Embryonic facial prominence (tissue), 1 donor: Measurements from ENCODE around the gene FBLN5.
"Not testable (repeated sequence)": the region's sequence is repeated elsewhere in the genome, so short reads cannot be mapped to it uniquely, and the experiment has no call there.

Source experiments
- DNase-seq: peaks from one replicate; pipeline ENCODE4 v3.0.0-alpha.2; 2016; ENCODE audit errors: extremely low spot score

The FBLN5 gene

GRCh38 chr14:91904956-91905645 is 42.4 kb downstream of the FBLN5 start:
- DNase-seq = no peak

- no peak for DNase-seq
Measured at GRCh38 chr14:91904483-91904882, 43.0 kb downstream of the FBLN5 start.

GRCh38 chr14:91903070-91903469 is 44.4 kb downstream of the FBLN5 start:
- no peak for DNase-seq

DNA sequence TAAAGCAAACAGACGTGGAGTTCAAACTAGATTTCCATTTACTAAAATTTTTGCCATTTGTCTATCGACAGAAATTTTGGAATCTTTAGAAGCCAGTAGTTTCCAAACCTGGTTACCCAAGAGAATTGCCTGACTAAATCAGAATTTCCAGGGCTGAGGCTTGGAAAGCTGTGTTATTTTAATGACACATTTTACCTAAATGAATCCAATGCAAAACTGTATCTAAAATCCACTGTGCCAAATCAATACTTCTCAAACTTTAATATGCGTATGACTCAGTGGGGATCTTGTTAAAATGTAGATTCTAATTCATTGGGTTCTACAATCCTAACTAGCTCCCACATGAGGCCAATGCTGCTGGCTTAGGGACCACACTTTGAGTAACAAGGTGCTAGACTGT is 45.2 kb downstream of the FBLN5 start:
- DNase-seq = no peak

GRCh38 chr14:91901449-91902226 is 45.9 kb downstream of the FBLN5 start:
- DNase-seq = no peak

DNA sequence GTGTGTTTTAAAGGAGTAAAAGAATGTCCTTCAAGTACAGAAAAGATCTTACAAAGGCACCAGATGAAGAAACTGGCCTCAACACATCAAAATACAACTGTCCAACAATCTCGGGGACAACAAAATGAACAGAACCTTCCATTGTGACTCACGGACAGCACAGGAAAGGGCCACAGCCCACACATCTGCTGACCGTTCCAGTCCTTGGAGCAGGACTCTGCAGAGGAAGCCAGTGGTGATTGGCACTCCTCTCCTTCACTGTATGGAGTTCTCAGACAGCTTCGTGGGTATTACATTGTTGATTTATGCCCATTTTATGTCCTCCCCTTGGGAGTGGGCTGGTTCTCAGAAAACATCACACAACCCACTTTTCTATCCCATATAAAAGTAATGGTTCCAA is 47.7 kb downstream of the FBLN5 start:
- DNase-seq = no peak

GRCh38 chr14:91899213-91899612 is 48.3 kb downstream of the FBLN5 start:
- DNase-seq = no peak

GRCh38 chr14:91898372-91898771 is 49.1 kb downstream of the FBLN5 start:
- DNase-seq = no peak

- not testable (repeated sequence) for DNase-seq
Measured at GRCh38 chr14:91897716-91898115, 49.8 kb downstream of the FBLN5 start.

- no peak for DNase-seq
Measured at GRCh38 chr14:91897106-91897701, 50.3 kb downstream of the FBLN5 start.

DNA sequence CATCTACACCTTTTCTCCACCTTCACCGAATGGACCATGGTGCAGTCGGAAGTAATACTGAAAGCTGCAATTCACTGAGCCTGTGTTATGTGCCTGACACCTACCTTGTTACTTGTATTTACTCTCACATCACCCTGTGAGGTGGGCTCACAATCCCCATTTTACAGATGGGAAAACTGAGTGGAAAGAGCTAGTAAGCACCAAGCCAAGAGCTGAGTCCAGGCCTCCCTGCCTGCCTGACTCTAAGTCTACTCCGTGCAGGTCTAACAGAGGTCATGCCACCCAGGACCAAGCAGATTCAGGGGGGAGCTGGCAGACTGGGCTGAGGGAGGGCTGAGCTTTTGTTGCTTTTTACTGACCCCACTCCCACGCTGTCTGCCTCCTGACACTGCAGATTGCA is 51.1 kb downstream of the FBLN5 start:
- no peak for DNase-seq

DNA sequence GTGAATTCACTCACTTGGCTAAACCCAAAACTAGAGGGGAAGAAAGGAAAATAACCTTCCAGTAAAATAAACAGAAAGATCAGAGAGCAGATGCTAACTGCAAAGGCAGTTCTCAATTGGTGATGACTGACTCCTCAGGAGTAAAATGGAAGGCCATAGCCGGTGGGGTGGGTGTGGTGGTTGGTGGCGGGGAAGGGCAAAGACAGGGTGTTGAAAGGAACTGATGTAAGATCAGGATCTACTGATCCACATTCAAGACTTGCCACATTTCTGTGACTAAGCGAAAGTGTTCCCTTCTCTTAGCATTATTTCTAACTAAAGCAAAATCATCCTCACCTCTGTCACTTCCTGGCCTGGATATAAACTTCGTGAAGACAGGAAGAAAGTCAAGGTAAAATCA is 53.8 kb downstream of the FBLN5 start:
- no peak for DNase-seq

DNA sequence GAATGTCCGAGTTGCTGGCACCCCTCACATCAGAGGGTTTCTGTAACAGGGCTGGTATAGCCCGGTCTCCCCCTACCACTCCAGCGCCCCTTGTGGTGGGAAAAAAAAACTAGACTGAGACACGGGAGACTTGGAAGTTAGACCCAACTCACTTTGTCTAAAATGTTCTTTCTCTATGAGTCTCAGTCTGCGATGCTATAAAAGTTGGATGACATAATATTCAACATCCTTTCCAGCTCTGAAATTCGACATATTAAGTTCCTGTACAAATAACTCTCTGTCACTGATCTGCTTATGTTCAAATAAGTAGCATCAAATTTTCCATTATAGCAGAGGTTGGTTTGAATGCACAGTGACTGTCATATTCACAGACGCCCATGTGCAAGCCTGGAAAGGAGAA is 54.5 kb downstream of the FBLN5 start:
- no peak for DNase-seq

- DNase-seq = no peak
Measured at GRCh38 chr14:91891721-91892220, 55.7 kb downstream of the FBLN5 start.

DNA sequence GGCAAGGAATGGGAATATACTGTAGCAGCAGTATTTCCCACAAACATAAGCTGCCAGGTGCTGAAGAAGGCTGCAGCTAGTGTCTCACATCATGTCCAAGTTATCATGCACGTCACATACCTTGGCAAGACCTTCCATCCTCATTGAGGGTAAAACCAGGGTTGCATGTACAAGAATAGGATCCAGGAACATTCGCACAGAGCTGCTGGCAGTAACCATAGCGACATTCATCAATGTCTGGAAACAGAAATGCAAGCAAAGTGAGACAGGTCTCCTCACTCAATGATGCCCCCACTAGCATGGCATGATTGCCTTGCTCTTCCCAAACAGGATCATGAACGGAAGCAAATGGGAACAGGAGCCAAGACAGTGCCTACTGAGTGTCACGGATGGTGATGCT is 56.4 kb downstream of the FBLN5 start:
- DNase-seq = no peak

GRCh38 chr14:91890291-91890749 is 57.2 kb downstream of the FBLN5 start:
- no peak for DNase-seq

GRCh38 chr14:91889477-91890211 is 57.9 kb downstream of the FBLN5 start:
- no peak for DNase-seq

- no peak for DNase-seq
Measured at GRCh38 chr14:91888641-91889476, 58.6 kb downstream of the FBLN5 start.

- no peak for DNase-seq
Measured at GRCh38 chr14:91886961-91887360, 60.5 kb downstream of the FBLN5 start.

GRCh38 chr14:91885839-91886238 is 61.7 kb downstream of the FBLN5 start:
- no peak for DNase-seq

DNA sequence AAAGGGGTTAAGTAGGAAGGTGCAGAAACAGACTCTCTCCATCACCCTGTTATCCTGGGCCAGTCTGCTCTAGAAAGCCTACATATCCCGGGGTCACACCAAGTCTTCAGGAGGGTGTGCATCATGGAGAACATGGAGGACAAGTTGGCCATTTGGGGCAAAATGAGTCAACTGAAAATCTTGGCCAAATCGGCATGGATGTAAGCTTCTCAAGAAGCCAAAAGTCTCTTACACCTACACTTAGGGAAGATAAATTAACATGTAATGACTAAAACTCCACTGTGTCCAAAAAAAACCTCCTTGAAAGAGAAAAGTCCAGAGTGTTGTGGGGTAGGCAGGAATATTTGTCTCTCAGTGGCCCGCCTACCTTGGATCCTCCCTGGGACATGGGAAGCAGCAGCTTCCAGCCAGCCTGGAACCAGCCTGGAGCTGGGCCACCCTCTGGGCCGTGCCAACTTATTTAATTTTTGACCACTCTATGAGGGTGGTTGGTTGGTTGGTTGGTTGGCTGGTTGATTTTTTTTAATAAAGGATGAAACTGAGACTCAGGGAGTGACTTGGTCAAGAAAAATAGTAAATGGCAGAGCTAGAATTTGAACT is 62.3 kb downstream of the FBLN5 start:
- DNase-seq = no peak
